ENCODE measurements around the gene ANKRD11.

The ANKRD11 gene

DNA sequence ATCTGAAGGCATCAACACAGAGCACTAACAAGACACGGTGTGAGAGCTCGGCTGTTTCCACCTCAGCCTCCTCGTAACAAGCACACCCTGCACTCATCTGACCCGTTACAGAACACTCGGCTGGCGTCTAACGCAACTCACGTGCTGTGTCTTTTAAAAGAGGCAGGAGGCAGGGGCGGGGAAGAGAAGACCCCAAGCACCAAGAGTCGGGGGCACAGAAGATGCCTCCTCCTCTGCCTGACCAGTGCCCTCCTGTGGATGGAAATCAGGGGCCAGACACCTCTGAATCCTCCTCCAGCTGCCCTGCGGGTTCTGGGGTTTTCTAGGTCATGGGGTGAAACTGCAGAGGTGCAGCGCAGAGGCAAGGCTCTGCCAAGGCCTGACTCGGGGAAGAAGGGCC is 198.6 kb downstream of the ANKRD11 start:
- DNase-seq, result no peak

- no peak for DNase-seq
Measured at GRCh38 chr16:89291363-89291762, 199.0 kb downstream of the ANKRD11 start.

DNA sequence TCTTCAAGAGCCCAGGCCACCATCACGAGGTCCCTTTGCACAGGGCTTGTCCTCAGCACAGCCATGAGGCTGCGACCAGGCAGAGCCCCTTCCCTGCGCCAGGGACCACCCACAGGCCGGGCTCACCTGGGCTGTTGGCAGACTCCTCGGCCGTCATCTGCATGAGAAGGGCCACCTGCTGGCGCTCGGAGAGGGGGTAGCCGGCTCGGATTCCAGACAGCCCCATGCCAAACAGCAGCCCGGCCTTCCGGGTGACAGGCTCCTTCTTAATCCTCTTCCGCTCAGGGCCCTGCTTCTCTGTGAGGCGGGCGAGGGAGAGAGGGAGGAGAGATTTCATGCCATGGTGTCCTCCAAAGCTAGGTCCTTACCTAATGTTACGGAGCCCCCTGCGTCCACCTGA is 199.5 kb downstream of the ANKRD11 start:
- DNase-seq, result no peak

- no peak for DNase-seq
Measured at GRCh38 chr16:89290472-89290871, 199.9 kb downstream of the ANKRD11 start.

GRCh38 chr16:89289428-89290395 is 200.6 kb downstream of the ANKRD11 start:
- peak; percentile 23 for DNase-seq

DNA sequence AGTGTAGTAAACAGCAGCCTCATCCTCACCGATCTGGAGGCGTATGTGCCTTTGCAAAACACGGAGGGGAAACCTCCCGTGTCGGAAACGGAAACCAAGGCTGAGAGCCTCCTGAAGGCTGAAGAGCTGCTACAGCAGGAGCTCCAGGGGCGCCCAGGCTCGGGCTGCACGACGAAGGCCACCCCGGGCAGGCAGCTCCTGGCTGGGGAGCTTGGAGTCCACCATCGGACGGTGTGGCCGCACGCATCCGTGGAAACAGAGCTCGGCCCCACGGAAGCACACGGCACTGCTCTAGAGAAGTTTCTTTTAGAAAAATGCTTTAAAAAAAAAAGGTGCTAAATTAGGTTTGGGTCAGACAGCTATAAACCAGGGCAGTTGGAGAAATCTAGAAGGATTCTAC is 201.4 kb downstream of the ANKRD11 start:
- DNase-seq, result no peak

- no peak for DNase-seq
Measured at GRCh38 chr16:89288577-89288844, 201.8 kb downstream of the ANKRD11 start.

DNA sequence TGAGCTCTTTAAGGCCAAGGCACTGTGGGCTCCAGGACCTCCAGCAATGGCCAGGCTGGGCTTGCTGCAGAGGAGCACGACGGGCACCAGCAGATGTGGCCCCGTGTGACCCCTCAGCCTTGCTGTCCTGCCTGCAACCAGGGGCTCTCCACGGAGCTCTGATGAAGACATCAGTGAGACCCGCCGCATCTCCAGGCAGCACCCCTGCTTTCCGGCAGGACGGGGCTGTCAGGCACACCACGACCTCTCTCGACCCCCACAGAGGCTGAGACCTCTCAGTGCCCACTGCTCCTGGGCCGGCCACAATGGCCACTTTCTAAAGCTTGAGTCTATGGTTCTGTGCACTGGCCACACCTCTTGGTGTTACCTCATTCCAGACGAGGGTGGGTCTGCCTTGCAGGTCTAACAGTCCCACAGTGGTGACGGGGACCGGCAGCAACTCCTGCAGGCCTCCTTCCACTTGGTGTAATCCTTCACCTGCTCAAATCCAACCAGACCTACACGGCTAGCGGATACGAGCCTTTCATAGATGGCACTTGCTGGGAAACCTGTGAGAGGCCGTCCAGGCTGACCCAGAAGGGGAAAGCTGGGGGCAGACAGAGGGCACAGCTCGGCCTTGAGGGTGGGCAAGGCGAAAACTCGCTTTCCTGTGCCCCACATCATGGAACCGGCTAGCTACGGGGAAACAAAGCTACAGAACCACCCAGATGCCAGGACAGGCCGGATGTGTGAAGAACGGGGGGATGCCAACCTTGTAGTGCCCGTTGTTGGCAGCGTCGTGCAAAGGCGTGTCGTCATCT is 202.4 kb downstream of the ANKRD11 start:
- no peak for DNase-seq

DNA sequence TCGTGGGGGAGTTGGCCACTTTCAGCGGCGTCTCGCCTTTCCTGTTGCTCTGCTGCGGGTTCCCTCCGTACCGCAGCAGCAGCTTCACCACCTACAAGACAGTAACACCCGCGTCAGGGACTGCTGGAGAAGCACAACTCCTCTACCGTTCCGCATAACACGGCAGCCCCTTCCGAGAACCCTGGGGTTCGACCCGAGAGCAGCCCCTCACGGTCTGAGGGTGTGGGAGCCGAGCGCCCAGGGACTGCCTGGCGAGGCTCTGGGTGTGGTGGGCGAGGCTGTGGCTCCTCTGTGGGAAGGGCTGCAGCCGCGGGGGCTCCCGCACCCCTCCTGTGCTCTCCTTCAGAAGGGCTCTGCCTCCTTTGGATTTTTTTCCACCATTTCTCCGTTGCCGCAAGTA is 204.3 kb downstream of the ANKRD11 start:
- DNase-seq, result no peak

DNA sequence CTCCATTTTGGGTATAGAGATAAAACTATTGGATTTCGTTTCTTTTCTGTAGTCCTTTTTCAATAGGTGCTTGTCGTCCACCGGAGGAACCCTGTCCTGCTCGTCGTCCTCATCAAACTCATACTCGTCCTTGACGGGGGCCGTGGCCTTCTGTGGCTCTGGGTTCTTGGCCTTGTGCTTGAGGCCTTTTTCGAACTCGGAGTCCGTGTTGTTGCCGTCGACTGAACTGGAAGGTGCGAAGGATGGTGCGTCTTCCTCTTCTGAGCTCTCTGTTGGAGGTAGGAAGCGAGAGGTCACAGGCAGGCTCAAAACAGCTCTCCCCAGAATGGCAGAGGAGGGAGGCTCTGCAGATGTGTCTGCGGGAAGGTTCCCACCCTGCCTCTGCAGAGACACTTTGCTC is 205.0 kb downstream of the ANKRD11 start:
- no peak for DNase-seq

DNA sequence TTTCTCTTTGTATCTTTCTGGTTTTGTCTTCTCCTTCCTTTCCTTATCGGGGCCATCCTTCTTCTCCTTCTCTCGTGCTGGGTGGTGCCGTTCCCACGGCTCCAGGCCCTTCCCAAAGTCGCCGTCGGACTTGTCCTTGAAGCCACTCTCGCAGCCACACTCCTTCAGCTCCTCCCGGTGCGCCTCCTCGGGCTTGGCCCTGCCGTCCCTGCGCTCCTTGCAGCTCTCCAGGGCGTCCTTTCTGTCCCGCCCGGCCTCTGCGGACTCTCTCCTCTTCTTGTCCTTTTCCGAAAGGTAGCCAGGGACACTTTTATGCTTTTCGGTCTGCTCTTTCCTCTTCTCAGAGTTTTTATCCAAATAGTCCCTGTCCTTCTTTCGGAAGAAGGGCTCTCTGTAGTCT is 206.9 kb downstream of the ANKRD11 start:
- DNase-seq, result no peak

- DNase-seq, result no peak
Measured at GRCh38 chr16:89282523-89282922, 207.8 kb downstream of the ANKRD11 start.

DNA sequence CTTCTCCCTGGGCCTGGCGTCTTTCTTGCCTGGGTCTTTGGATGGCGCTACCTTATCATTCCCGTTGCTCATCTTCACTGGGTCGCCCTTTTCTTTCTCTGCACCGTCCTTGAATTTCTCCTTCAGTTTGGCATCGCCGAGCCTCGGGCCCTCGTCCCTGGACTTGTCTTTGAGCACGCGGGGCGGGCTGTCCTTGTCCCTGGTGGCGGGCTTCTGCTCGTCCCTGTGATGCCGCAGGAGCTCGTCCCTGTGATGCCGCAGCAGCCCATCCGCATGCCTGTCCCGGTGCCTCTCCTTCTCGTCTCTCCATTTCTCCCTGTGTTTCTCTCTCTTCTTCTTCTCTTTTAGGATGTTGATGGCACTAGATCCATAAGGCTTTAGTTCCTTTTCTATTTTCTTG is 208.5 kb downstream of the ANKRD11 start:
- DNase-seq, result no peak

GRCh38 chr16:89281189-89281577 is 209.2 kb downstream of the ANKRD11 start:
- no peak for DNase-seq

DNA sequence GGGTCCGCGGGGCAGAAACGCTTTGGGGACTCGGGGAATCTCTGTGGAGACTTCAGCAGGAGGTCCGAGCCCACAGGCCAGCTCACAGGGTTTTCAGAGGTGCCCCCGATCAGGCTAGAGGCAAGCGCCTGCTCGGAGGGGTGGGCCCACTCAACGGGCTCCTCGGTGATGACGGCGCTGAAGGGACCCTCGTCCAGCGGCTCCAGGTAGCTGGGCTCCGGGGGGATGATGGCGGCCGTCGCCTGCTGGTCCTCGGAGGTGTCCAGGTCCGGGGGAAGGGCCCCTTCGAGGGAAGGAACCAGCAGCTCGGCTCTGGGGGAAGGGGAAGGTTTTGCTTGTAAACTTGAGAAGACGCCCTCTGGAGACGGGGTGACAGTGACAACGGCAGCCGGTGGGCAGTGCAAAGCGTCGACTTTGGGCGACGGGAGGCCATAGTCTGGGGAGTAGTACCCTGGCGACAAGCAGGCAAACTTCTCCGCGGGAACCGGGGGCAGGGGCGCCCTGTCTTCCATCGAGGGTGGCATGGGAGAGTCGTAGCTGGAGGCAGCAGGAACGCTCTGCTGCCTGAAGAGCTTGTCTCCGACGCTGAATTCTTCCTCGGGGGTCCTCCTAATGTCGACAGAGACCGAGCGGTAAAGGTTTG is 209.7 kb downstream of the ANKRD11 start:
- DNase-seq, result no peak

DNA sequence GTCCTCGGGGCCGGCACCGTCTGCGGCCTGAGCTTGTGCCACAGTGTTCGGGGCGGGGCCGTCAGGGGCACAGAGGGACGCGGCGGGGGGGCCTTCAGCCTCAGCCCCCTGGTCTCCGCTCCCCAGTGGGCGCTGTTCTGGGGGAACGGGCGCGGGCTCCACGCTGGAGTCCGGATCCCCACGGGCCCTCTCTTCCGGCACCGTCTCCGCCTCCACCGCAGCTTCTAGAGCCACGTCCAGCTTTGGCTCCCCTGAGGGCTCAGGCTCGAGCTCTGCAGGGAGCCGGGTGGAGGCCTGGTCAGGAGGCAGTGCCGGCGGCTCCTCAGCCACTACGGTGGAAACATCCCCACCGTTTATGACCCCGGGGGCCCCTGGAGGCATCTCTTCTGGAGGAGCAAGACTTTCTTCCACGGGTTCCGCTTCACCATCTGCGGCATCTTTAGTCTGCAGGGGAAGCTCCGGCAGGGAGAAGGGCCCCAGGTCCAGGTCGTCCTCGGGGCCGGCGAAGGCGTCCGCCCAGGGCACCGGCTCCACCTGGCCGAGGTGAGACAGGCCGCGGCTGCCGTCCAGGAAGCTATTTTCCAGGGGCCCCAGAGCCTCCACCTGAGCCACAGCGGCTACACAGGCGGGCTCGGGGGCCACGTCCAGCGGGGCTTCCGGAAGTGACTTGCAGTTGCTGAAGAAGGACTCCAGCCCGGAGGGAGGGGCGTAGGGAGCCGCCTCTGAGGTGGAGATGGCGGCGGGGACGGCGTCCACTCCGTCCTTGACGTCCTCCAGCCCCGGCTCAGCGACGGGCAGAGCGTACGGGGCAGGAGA is 210.5 kb downstream of the ANKRD11 start:
- no peak for DNase-seq

DNA sequence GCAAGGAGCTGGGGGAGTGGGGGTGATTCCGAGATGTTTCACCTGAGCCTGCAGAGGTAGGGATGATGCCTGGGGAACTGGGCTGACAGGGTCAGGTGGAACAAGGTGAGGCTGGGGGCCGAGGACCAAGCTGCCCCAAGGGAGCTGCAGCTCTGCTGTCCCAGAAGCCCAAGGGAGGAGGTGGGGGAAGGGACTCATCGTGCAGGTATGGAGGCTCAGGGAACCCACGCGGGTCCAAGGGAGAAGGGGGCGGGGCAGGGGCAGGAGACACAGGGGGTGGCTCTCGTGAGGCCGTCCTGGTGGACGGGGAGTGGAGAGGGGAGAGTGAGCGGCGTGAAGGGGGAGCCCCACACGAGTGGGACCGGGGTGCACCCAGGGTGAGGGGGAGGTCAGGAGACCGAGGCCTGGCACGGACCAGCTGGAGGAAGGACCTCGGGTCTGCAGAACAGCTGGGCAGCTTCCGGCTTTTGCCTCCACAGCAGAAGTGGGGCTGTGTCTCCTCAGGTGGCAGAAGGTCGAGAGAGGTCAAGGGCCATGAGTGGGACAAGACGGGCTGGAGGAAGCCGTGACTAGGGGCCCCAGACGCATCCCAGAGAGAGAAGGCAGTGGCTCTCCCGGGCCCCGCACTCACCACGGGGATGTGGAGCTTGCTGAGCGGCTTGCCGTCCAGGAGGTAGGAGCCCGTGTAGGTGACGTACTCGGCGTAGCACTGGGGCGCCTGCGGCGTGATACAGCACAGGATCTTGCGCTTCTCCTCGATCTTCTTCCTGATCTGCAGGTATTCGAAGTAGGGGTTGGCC is 211.7 kb downstream of the ANKRD11 start:
- DNase-seq, result no peak

DNA sequence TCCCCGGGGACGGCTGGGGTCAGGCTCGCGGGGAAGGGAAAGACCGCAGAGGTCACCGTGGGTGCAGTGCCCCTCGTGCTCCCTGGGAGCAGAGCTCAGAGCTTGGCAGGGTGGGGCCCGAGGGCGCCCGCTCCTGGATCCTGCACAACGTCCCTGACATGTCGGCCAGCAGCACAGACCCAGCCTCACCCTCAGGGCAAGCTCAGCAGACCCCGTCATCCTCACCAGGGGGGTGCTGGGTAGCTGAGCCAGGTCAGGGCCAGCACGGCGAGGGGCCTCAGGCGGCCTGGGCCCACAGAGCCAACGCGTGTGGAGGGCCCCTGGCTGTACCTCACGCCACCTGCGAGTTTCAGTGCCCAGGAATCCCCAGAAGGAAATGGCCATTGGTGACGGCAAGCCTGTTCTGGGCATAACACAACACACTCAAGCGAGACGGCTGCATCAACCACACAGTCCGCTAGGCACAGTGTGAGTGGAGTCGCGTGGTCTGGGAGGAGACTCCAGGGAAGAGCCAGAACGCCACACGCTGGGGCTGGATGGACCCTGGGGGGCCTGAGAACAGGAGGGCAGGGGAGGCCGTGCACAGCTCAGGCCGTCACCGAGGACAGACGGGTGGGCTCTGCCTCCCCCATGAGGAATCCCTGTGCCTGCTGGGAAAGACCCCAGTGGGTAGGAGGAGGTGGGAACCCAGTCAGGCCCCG is 212.6 kb downstream of the ANKRD11 start:
- DNase-seq, result no peak

- DNase-seq, result no peak
Measured at GRCh38 chr16:89277049-89277448, 213.3 kb downstream of the ANKRD11 start.

GRCh38 chr16:89275837-89276720 is 214.3 kb downstream of the ANKRD11 start:
- no peak for DNase-seq

DNA sequence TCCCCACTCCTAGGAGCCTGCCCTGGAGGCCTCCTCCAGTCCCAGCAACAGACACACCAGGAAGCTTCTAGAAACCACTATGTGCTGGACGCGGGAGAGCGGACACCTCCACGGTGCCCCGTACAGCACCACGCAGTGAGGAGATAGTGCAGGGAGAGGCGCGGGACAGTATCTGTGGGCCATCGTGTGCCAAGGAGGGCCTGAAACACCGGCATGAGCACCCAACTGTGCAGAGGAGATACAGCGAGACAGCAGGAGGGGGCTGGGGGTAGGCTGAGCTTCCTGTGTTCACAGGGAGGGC is 215.1 kb downstream of the ANKRD11 start:
- no peak for DNase-seq
